Measurements from ENCODE around the gene TPK1. TPM values are rescaled to one million over a fixed set of nuclear protein-coding genes. Genes with fewer than 3 reads are reported as not detected.

TPK1 gene
- total RNA-seq, 1 experiment from 2014 or later = 3.3 TPM

GRCh38 chr7:144508702-144509101 lies 327.2 kb downstream of the TPK1 start:
- in situ Hi-C loops (cut with HindIII; ENCODE audit: low pct_unique_long_range_greater_than_20kb, low sequenced_read_pairs) (no loop called here), intact Hi-C loops (cut with micrococcal nuclease; ENCODE audit: unreplicated experiment) (no loop called here)
- Histone ChIP-seq H3K27me3 (ENCODE audit: control insufficient read depth, insufficient read depth, low read length) (no peaks in the 10 kb centered on the region), H3K9me3 (ENCODE audit: control insufficient read depth, insufficient read depth, low read depth, low read length) (no peaks in the 10 kb centered on the region), H3K36me3 (ENCODE audit: control insufficient read depth, insufficient read depth, low read length) (no peaks in the 10 kb centered on the region), H3K4me3 (ENCODE audit: low read depth in 2 of 2, low read length in 2 of 2) (no peak overlapping the region), H3K4me1 (ENCODE audit: control insufficient read depth, insufficient read depth, low read length) (no peaks in the 10 kb centered on the region), H3K27ac (ENCODE audit: low read length) (no peak overlapping the region)
- ChIA-PET POLR2A (no interaction called here), CTCF (no interaction called here)
- ATAC-seq = no peak
- BruUV-seq (replicated peaks) = no TSS peak
- TF ChIP-seq TCF7L2 (IDR thresholded peaks at IDR 0.05; ENCODE audit: low read depth, low read length) = no peak
- TF ChIP-seq REST (IDR thresholded peaks at IDR 0.05; ENCODE audit: insufficient read depth in 1 of 2, low read depth in 2 of 2, low read length in 1 of 2) = no peak
- TF ChIP-seq CTCF (IDR thresholded peaks at IDR 0.05) = no peak
- no peak for TF ChIP-seq POLR2AphosphoS5 (IDR thresholded peaks at IDR 0.05; ENCODE audit: low read depth, low read length)
- no peak for TF ChIP-seq SIN3A (IDR thresholded peaks at IDR 0.05; ENCODE audit: borderline replicate concordance, insufficient read depth, low read depth, low read length)
- no peak for DNase-seq (ENCODE audit: low read depth, low spot score)

- BruUV-seq (replicated peaks) = no TSS peak
- DNase-seq (ENCODE audit: low read depth, low spot score) (no peak), ATAC-seq (no peak)
- ChIA-PET CTCF (no interaction called here), POLR2A (no interaction called here)
- in situ Hi-C loops (cut with HindIII; ENCODE audit: low pct_unique_long_range_greater_than_20kb, low sequenced_read_pairs) (no loop called here), intact Hi-C loops (cut with micrococcal nuclease; ENCODE audit: unreplicated experiment) (no loop called here)
- Histone ChIP-seq H3K27ac (ENCODE audit: low read length) (no peak overlapping the region), H3K4me3 (ENCODE audit: low read depth in 2 of 2, low read length in 2 of 2) (no peak overlapping the region), H3K4me1 (ENCODE audit: control insufficient read depth, insufficient read depth, low read length) (no peaks in the 10 kb centered on the region), H3K9me3 (ENCODE audit: control insufficient read depth, insufficient read depth, low read depth, low read length) (no peaks in the 10 kb centered on the region), H3K36me3 (ENCODE audit: control insufficient read depth, insufficient read depth, low read length) (no peaks in the 10 kb centered on the region), H3K27me3 (ENCODE audit: control insufficient read depth, insufficient read depth, low read length) (no peaks in the 10 kb centered on the region)
- no peak for TF ChIP-seq SIN3A (IDR thresholded peaks at IDR 0.05; ENCODE audit: borderline replicate concordance, insufficient read depth, low read depth, low read length)
- TF ChIP-seq TCF7L2 (IDR thresholded peaks at IDR 0.05; ENCODE audit: low read depth, low read length) = no peak
- no peak for TF ChIP-seq POLR2AphosphoS5 (IDR thresholded peaks at IDR 0.05; ENCODE audit: low read depth, low read length)
These were observed 332.6 kb downstream of the TPK1 start for GRCh38 chr7:144503215-144503614.

- Histone ChIP-seq H3K27me3 (ENCODE audit: control insufficient read depth, insufficient read depth, low read length) (no peaks in the 10 kb centered on the region), H3K27ac (ENCODE audit: low read length) (no peak overlapping the region), H3K9me3 (ENCODE audit: control insufficient read depth, insufficient read depth, low read depth, low read length) (no peaks in the 10 kb centered on the region), H3K36me3 (ENCODE audit: control insufficient read depth, insufficient read depth, low read length) (no peaks in the 10 kb centered on the region), H3K4me1 (ENCODE audit: control insufficient read depth, insufficient read depth, low read length) (no peaks in the 10 kb centered on the region), H3K4me3 (ENCODE audit: low read depth in 2 of 2, low read length in 2 of 2) (no peak overlapping the region)
- ChIA-PET POLR2A (no interaction called here), CTCF (no interaction called here)
- DNase-seq (ENCODE audit: low read depth, low spot score) = no peak
- in situ Hi-C loops (cut with HindIII; ENCODE audit: low pct_unique_long_range_greater_than_20kb, low sequenced_read_pairs) = no loop called here
- intact Hi-C loops (cut with micrococcal nuclease; ENCODE audit: unreplicated experiment) = no loop called here
- TF ChIP-seq TCF7L2 (IDR thresholded peaks at IDR 0.05; ENCODE audit: low read depth, low read length) (no peak), REST (IDR thresholded peaks at IDR 0.05; ENCODE audit: insufficient read depth in 1 of 2, low read depth in 2 of 2, low read length in 1 of 2) (no peak), CTCF (IDR thresholded peaks at IDR 0.05) (no peak), POLR2AphosphoS5 (IDR thresholded peaks at IDR 0.05; ENCODE audit: low read depth, low read length) (no peak), SIN3A (IDR thresholded peaks at IDR 0.05; ENCODE audit: borderline replicate concordance, insufficient read depth, low read depth, low read length) (no peak)
- BruUV-seq (replicated peaks) = no TSS peak
- no peak for ATAC-seq
These were observed 335.6 kb downstream of the TPK1 start for GRCh38 chr7:144500225-144500624.

All from Panc1 (cell line).